Activated naive CD8-positive, alpha-beta T cell treated with anti-CD3 and anti-CD28 coated beads for 36 hours (primary cell): Measurements from ENCODE around the gene CYP26B1. TPM values are rescaled to one million over a fixed set of nuclear protein-coding genes. Genes with fewer than 3 reads are reported as not detected.
"Not testable (repeated sequence)": the region's sequence is repeated elsewhere in the genome, so short reads cannot be mapped to it uniquely, and the experiment has no call there.

Experiments used
- DNase-seq: peaks from one replicate; pipeline ENCODE4 v3.0.0; 2021
- H3K27ac Mint-ChIP-seq: one replicate; pipeline ENCODE4 v1.8.0; 2022; ENCODE audit warnings: mild to moderate bottlenecking, moderate library complexity, mixed read lengths
- H3K27me3 Mint-ChIP-seq: one replicate; pipeline ENCODE4 v1.8.0; 2022; ENCODE audit warnings: mild to moderate bottlenecking, mixed read lengths
- H3K36me3 Mint-ChIP-seq: one replicate; pipeline ENCODE4 v1.8.0; 2021; ENCODE audit warnings: mild to moderate bottlenecking, mixed read lengths
- H3K4me1 Mint-ChIP-seq: one replicate; pipeline ENCODE4 v1.8.0; 2021; ENCODE audit warnings: mixed read lengths
- H3K4me3 Mint-ChIP-seq: one replicate; pipeline ENCODE4 v1.8.0; 2022; ENCODE audit warnings: mild to moderate bottlenecking, moderate library complexity, mixed read lengths
- H3K9me3 Mint-ChIP-seq: one replicate; pipeline ENCODE4 v1.8.0; 2022; ENCODE audit warnings: mixed read lengths
- total RNA-seq, 2 experiments: library from RNA; stranded (reverse); gene quantifications; one replicate each; pipeline ENCODE4 v1.2.3, GENCODE V29; 2021

CYP26B1 gene
- total RNA-seq, 2 experiments from 2014 or later = not detected

- Mint-ChIP-seq H3K36me3 (no peaks in the 10 kb centered on the region), H3K27ac (no peak overlapping the region), H3K27me3 (peaks cover 29% of the 10 kb centered on the region), H3K9me3 (no peaks in the 10 kb centered on the region), H3K4me3 (no peak overlapping the region), H3K4me1 (no peaks in the 10 kb centered on the region)
- no peak for DNase-seq
These were observed 44.5 kb downstream of the CYP26B1 start for GRCh38 chr2:72103161-72103560.

DNA sequence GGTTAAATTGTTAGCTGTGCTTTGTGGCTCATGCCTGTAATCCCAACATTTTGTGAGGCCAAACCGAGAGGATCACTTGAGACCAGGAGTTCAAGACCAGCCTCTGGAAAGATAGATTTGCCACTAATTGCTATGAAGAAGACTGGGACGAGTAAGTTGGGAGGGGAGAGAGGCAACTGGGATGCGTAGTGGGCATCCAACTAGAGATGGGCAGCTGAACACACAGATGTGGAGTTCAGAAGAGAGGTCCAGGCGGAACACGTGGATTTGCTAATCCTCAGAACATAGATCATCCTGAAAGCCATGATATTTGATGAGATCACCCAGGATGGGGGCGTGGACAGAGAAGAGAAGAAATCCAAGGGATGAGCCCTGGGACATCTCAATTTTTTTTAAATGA is 48.7 kb downstream of the CYP26B1 start:
- Mint-ChIP-seq H3K9me3 (no peaks in the 10 kb centered on the region), H3K4me3 (no peak overlapping the region), H3K36me3 (no peaks in the 10 kb centered on the region), H3K4me1 (no peaks in the 10 kb centered on the region), H3K27ac (no peak overlapping the region), H3K27me3 (peaks cover 20% of the 10 kb centered on the region)
- DNase-seq = no peak

DNA sequence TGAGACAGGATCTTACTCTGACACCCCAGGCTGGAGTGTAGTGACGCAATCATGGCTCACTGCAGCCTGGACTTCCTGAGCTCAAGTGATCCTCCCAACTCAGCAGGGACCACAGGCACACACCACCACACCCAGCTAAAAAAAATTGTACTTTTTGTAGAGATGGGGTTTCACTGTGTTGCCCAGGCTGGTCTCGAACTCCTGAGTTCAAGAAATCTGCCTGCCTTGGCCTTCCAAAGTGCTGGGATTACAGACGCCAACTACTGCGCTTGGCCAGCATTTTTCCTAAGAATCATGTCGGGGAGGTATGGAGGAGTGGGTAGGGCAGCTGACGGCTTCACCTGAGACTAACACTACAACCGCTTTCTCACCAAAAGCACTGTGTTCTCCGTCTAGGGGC is 50.4 kb downstream of the CYP26B1 start:
- Mint-ChIP-seq H3K27me3 (peaks cover 17% of the 10 kb centered on the region), H3K4me1 (no peaks in the 10 kb centered on the region), H3K9me3 (no peaks in the 10 kb centered on the region), H3K4me3 (no peak overlapping the region), H3K27ac (no peak overlapping the region), H3K36me3 (no peaks in the 10 kb centered on the region)
- no peak for DNase-seq

- peaks cover 13% of the 10 kb centered on the region for H3K27me3 Mint-ChIP-seq
- H3K9me3 Mint-ChIP-seq = no peaks in the 10 kb centered on the region
- no peak overlapping the region for H3K27ac Mint-ChIP-seq
- DNase-seq = no peak
- no peak overlapping the region for H3K4me3 Mint-ChIP-seq
- H3K4me1 Mint-ChIP-seq = no peaks in the 10 kb centered on the region
- H3K36me3 Mint-ChIP-seq = no peaks in the 10 kb centered on the region
These were observed 51.5 kb downstream of the CYP26B1 start for GRCh38 chr2:72096181-72096580.

- Mint-ChIP-seq H3K36me3 (no peaks in the 10 kb centered on the region), H3K4me3 (no peak overlapping the region)
These were observed 52.3 kb downstream of the CYP26B1 start for GRCh38 chr2:72095364-72095763.

GRCh38 chr2:72094701-72095100 is 53.0 kb downstream of the CYP26B1 start:
- no peak for DNase-seq
- H3K9me3 Mint-ChIP-seq = no peaks in the 10 kb centered on the region
- H3K4me1 Mint-ChIP-seq = no peaks in the 10 kb centered on the region
- H3K27me3 Mint-ChIP-seq = peaks cover 10% of the 10 kb centered on the region
- H3K4me3 Mint-ChIP-seq = no peak overlapping the region
- H3K36me3 Mint-ChIP-seq = no peaks in the 10 kb centered on the region
- no peak overlapping the region for H3K27ac Mint-ChIP-seq

More at GRCh38 chr2:72095364-72095763, 52.3 kb downstream of the CYP26B1 start:
- Mint-ChIP-seq H3K4me1 (no peaks in the 10 kb centered on the region), H3K9me3 (no peaks in the 10 kb centered on the region), H3K27me3 (peaks cover 10% of the 10 kb centered on the region), H3K27ac (no peak overlapping the region)
- no peak for DNase-seq

DNA sequence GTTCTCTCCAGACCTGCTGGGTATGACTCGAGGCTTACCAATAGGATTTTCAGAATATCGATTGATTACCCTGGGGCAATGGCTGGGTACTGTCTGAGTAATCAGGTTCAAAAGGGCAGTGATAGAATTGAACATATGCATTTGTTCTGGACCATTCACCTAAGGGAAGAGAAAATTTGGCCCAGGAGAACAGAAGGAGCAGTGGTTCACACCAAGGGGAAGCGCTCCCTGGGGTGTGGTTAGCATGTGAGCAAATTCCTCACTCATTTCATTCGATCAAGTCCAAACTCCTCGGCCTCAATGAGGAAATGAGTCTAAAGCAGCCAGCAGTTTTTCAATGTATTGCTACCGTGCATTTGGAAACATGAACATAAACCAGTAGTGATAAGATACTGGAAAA is 55.6 kb downstream of the CYP26B1 start:
- H3K27me3 Mint-ChIP-seq = peaks cover 4% of the 10 kb centered on the region
- DNase-seq = no peak
- no peaks in the 10 kb centered on the region for H3K36me3 Mint-ChIP-seq
- H3K4me1 Mint-ChIP-seq = no peaks in the 10 kb centered on the region
- no peaks in the 10 kb centered on the region for H3K9me3 Mint-ChIP-seq
- no peak overlapping the region for H3K4me3 Mint-ChIP-seq
- no peak overlapping the region for H3K27ac Mint-ChIP-seq

- H3K4me1 Mint-ChIP-seq = no peaks in the 10 kb centered on the region
- no peak overlapping the region for H3K4me3 Mint-ChIP-seq
- H3K27ac Mint-ChIP-seq = no peak overlapping the region
- no peaks in the 10 kb centered on the region for H3K9me3 Mint-ChIP-seq
- H3K36me3 Mint-ChIP-seq = no peaks in the 10 kb centered on the region
- peaks cover 6% of the 10 kb centered on the region for H3K27me3 Mint-ChIP-seq
- DNase-seq = no peak
These were observed 56.7 kb downstream of the CYP26B1 start for GRCh38 chr2:72090781-72091482.

GRCh38 chr2:72090271-72090720 is 57.4 kb downstream of the CYP26B1 start:
- Mint-ChIP-seq H3K9me3 (no peaks in the 10 kb centered on the region), H3K27ac (no peak overlapping the region), H3K4me3 (no peak overlapping the region), H3K4me1 (no peaks in the 10 kb centered on the region), H3K36me3 (no peaks in the 10 kb centered on the region), H3K27me3 (peaks cover 7% of the 10 kb centered on the region)
- DNase-seq = no peak

DNA sequence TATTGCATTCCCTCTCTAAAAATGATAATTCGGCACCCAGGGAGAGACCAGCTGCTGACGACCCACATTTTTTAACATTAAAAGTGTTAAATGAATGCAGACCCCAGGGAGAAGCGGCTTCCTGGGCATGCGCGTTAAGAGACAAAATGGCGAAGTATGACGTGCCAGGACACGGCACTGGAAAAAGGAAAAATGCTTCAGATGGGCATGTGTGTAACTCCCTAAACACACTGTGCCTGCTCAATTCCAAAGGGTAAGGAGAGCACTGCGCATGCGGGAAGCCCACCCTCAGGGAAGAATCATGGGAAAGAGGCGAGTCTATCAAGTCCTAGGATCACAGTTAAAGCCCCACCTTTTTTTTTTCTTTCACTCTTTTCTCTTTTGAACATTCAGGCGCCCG is 58.1 kb downstream of the CYP26B1 start:
- Mint-ChIP-seq H3K36me3 (no peaks in the 10 kb centered on the region), H3K4me3 (no peak overlapping the region), H3K9me3 (no peaks in the 10 kb centered on the region), H3K27ac (no peak overlapping the region), H3K27me3 (peaks cover 7% of the 10 kb centered on the region), H3K4me1 (no peaks in the 10 kb centered on the region)
- no peak for DNase-seq

DNA sequence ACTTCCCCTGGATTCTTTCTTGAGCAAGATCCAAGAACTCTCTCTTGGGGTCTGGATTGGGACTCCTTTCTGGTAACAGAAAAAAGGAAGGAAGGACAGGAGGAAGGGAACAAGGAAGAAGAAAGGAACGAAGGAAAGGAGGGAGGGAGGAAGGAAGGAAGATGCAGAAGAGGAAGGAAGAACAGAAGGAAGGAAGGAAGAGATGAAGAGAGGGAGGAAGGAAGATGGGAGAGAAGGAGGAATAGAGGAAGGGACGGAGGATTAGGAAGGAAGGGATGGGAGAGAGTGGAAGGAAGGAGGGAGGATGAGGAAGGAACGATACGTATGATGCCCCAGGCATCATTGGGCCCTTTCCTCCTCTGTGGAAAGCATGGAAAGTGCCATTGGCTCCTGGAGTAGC is 58.6 kb downstream of the CYP26B1 start:
- no peaks in the 10 kb centered on the region for H3K9me3 Mint-ChIP-seq

GRCh38 chr2:72086871-72087633 is 60.6 kb downstream of the CYP26B1 start:
- H3K9me3 Mint-ChIP-seq, H3K27me3 Mint-ChIP-seq: not testable (repeated sequence)

More for the DNA sequence above, 58.6 kb downstream of the CYP26B1 start:
- no peak overlapping the region for H3K27ac Mint-ChIP-seq
- H3K4me3 Mint-ChIP-seq = no peak overlapping the region
- H3K27me3 Mint-ChIP-seq = peaks cover 7% of the 10 kb centered on the region
- DNase-seq = no peak
- H3K4me1 Mint-ChIP-seq = no peaks in the 10 kb centered on the region
- no peaks in the 10 kb centered on the region for H3K36me3 Mint-ChIP-seq

GRCh38 chr2:72085513-72085912 is 62.1 kb downstream of the CYP26B1 start:
- H3K27ac Mint-ChIP-seq = no peak overlapping the region
- DNase-seq = no peak
- no peaks in the 10 kb centered on the region for H3K9me3 Mint-ChIP-seq
- H3K4me3 Mint-ChIP-seq = no peak overlapping the region
- no peaks in the 10 kb centered on the region for H3K36me3 Mint-ChIP-seq
- peaks cover 7% of the 10 kb centered on the region for H3K27me3 Mint-ChIP-seq
- no peaks in the 10 kb centered on the region for H3K4me1 Mint-ChIP-seq

More at GRCh38 chr2:72086871-72087633, 60.6 kb downstream of the CYP26B1 start:
- H3K4me1 Mint-ChIP-seq, H3K36me3 Mint-ChIP-seq, H3K27ac Mint-ChIP-seq, DNase-seq, H3K4me3 Mint-ChIP-seq: not testable (repeated sequence)

DNA sequence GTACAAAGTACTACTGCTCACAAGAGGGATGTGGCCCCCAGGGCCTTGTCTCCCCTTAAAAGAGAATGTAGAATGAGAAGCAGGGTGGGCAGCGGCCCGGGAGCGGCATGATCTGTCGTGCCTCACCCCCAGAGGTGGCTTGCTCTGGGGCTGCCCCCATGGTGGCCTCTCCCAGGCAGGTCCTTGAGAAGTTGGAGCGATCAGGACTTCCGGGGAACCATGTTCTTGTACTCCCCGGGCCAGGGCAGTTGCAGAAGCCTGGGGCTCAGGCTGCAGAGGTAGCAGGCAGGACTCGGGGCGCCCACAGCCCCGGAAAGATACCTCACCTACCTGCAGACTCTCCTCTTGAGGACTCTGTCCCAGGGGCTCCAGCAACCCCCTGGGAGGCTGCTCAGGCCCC is 62.6 kb downstream of the CYP26B1 start:
- Mint-ChIP-seq H3K4me3 (no peak overlapping the region), H3K27ac (no peak overlapping the region)
- no peak for DNase-seq

DNA sequence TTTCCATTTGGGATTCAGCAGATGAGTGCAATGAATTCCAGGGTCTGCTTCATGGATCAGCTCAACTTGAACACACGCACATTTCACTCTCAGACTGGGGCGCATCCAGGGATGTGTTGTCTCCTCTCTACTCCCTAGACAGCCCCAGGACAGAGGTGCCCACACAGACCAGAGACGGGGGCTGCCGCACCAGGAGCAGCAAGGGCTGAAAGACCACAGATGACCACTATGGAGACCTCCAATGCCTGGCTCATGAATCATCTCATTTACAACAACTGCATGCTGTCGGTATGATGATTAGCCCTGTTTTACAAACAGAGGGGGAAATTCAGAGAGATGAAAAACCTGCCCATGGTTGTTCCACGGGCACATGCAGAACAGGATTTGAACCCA is 63.1 kb downstream of the CYP26B1 start:
- Mint-ChIP-seq H3K27ac (no peak overlapping the region), H3K27me3 (peaks cover 7% of the 10 kb centered on the region), H3K9me3 (no peaks in the 10 kb centered on the region), H3K36me3 (no peaks in the 10 kb centered on the region), H3K4me3 (no peak overlapping the region), H3K4me1 (no peaks in the 10 kb centered on the region)
- DNase-seq = no peak

More for the DNA sequence above, 62.6 kb downstream of the CYP26B1 start:
- Mint-ChIP-seq H3K9me3 (no peaks in the 10 kb centered on the region), H3K36me3 (no peaks in the 10 kb centered on the region), H3K4me1 (no peaks in the 10 kb centered on the region), H3K27me3 (peaks cover 7% of the 10 kb centered on the region)
